ENCODE measurements around the gene ZNF444. TPM values are rescaled to one million over a fixed set of nuclear protein-coding genes. Genes with fewer than 3 reads are reported as not detected.
A peak's percentile ranks its signal among the peaks of the same experiment; 100 is the strongest.

The ZNF444 gene
- total RNA-seq, 1 experiment from 2014 or later, result 84.0 TPM

DNA sequence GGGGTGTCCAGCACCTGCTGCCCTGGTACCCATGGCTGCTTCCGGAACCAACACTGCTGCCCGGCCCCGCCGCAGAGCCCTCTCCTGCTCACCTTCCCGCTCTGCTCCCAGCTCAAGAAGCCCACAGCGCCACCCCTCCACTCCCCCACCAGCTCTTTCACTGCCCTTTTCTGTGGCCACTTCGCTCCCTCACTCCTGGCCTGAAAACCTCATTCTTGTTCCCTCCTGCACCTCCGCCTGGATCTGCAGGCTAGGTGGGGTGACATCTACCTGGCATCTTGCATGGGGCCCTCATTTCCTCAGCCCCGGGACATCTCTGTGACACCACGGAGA lies 26.3 kb upstream of the ZNF444 start:
- CTCF ChIA-PET, result interaction anchor here (0.7 to 1.9 kb wide), 4 partner anchors 20 to 138 kb away, joined by 3 to 8 read pairs (median 4); no protein-coding TSS in a partner anchor
- Mint-ChIP-seq H3K9me3 (no peaks in the 10 kb centered on the region), H3K4me3 (no peak overlapping the region), H3K36me3 (no peaks in the 10 kb centered on the region), H3K27me3 (ENCODE audit: low read depth) (no peaks in the 10 kb centered on the region), H3K27ac (peak overlapping the region; percentile 95), H3K4me1 (peaks cover 66% of the 10 kb centered on the region)
- DNase-seq (ENCODE audit: low spot score) (no peak), ATAC-seq (no peak)
- POLR2A ChIA-PET, result no interaction called here
- TF ChIP-seq, protein P1, sequence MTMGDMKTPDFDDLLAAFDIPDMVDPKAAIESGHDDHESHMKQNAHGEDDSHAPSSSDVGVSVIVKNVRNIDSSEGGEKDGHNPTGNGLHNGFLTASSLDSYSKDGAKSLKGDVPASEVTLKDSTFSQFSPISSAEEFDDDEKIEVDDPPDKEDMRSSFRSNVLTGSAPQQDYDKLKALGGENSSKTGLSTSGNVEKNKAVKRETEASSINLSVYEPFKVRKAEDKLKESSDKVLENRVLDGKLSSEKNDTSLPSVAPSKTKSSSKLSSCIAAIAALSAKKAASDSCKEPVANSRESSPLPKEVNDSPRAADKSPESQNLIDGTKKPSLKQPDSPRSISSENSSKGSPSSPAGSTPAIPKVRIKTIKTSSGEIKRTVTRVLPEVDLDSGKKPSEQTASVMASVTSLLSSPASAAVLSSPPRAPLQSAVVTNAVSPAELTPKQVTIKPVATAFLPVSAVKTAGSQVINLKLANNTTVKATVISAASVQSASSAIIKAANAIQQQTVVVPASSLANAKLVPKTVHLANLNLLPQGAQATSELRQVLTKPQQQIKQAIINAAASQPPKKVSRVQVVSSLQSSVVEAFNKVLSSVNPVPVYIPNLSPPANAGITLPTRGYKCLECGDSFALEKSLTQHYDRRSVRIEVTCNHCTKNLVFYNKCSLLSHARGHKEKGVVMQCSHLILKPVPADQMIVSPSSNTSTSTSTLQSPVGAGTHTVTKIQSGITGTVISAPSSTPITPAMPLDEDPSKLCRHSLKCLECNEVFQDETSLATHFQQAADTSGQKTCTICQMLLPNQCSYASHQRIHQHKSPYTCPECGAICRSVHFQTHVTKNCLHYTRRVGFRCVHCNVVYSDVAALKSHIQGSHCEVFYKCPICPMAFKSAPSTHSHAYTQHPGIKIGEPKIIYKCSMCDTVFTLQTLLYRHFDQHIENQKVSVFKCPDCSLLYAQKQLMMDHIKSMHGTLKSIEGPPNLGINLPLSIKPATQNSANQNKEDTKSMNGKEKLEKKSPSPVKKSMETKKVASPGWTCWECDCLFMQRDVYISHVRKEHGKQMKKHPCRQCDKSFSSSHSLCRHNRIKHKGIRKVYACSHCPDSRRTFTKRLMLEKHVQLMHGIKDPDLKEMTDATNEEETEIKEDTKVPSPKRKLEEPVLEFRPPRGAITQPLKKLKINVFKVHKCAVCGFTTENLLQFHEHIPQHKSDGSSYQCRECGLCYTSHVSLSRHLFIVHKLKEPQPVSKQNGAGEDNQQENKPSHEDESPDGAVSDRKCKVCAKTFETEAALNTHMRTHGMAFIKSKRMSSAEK (CRISPR knock-in tag; IDR thresholded peaks at IDR 0.05; ENCODE audit: borderline replicate concordance), result no peak
- TF ChIP-seq PRRX2 (CRISPR knock-in tag; IDR thresholded peaks at IDR 0.05), result no peak
- no peak for TF ChIP-seq MXD4 (CRISPR knock-in tag; IDR thresholded peaks at IDR 0.05; ENCODE audit: borderline replicate concordance)
- TF ChIP-seq, protein P2, sequence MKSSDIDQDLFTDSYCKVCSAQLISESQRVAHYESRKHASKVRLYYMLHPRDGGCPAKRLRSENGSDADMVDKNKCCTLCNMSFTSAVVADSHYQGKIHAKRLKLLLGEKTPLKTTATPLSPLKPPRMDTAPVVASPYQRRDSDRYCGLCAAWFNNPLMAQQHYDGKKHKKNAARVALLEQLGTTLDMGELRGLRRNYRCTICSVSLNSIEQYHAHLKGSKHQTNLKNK (CRISPR knock-in tag; IDR thresholded peaks at IDR 0.05), result no peak
- no peak for TF ChIP-seq NFATC4 (CRISPR knock-in tag; IDR thresholded peaks at IDR 0.05)
- TF ChIP-seq, protein P3, sequence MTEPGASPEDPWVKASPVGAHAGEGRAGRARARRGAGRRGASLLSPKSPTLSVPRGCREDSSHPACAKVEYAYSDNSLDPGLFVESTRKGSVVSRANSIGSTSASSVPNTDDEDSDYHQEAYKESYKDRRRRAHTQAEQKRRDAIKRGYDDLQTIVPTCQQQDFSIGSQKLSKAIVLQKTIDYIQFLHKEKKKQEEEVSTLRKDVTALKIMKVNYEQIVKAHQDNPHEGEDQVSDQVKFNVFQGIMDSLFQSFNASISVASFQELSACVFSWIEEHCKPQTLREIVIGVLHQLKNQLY (CRISPR knock-in tag; IDR thresholded peaks at IDR 0.05), result no peak
- TF ChIP-seq, protein P4, sequence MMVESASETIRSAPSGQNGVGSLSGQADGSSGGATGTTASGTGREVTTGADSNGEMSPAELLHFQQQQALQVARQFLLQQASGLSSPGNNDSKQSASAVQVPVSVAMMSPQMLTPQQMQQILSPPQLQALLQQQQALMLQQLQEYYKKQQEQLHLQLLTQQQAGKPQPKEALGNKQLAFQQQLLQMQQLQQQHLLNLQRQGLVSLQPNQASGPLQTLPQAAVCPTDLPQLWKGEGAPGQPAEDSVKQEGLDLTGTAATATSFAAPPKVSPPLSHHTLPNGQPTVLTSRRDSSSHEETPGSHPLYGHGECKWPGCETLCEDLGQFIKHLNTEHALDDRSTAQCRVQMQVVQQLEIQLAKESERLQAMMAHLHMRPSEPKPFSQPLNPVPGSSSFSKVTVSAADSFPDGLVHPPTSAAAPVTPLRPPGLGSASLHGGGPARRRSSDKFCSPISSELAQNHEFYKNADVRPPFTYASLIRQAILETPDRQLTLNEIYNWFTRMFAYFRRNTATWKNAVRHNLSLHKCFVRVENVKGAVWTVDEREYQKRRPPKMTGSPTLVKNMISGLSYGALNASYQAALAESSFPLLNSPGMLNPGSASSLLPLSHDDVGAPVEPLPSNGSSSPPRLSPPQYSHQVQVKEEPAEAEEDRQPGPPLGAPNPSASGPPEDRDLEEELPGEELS (CRISPR knock-in tag; IDR thresholded peaks at IDR 0.05), result no peak
- TF ChIP-seq, protein P5, sequence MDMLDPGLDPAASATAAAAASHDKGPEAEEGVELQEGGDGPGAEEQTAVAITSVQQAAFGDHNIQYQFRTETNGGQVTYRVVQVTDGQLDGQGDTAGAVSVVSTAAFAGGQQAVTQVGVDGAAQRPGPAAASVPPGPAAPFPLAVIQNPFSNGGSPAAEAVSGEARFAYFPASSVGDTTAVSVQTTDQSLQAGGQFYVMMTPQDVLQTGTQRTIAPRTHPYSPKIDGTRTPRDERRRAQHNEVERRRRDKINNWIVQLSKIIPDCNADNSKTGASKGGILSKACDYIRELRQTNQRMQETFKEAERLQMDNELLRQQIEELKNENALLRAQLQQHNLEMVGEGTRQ (CRISPR knock-in tag; IDR thresholded peaks at IDR 0.05), result no peak
- TF ChIP-seq JUN (CRISPR knock-in tag; IDR thresholded peaks at IDR 0.05), result no peak
- TF ChIP-seq, protein P6, sequence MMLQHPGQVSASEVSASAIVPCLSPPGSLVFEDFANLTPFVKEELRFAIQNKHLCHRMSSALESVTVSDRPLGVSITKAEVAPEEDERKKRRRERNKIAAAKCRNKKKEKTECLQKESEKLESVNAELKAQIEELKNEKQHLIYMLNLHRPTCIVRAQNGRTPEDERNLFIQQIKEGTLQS (CRISPR knock-in tag; conservative IDR thresholded peaks at IDR 0.05), result no peak

DNA sequence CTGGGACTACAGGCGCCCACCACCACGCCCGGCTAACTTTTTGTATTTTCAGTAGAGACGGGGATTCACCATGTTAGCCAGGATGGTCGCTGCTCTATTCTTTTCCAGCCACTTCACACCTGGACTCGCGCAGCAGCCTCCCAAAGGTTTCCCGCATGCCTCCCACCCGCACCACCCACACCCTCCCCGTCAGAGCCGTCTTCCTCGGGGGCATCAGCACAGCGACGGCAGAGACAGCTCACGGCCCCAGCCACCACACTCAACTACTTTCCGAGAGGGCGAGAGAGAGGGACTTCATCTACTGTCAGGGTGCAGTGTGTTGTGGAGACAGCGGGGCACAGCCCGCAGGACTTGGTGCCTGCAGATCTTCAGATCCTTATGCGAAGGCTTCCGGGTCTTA lies 25.6 kb upstream of the ZNF444 start:
- Mint-ChIP-seq H3K27me3 (ENCODE audit: low read depth) (no peaks in the 10 kb centered on the region), H3K4me1 (peaks cover 63% of the 10 kb centered on the region), H3K4me3 (no peak overlapping the region)

More for the DNA sequence above, 25.6 kb upstream of the ZNF444 start:
- CTCF ChIA-PET, result interaction anchor here (0.7 to 1.9 kb wide), 4 partner anchors 11 to 56 kb away, joined by 3 to 8 read pairs (median 4); no protein-coding TSS in a partner anchor
- no peak for TF ChIP-seq SMAD4 (CRISPR knock-in tag; IDR thresholded peaks at IDR 0.05)
- no peak for TF ChIP-seq ETV6 (CRISPR knock-in tag; IDR thresholded peaks at IDR 0.05)
- no peak for TF ChIP-seq IRF2 (CRISPR knock-in tag; IDR thresholded peaks at IDR 0.05; ENCODE audit: borderline replicate concordance, low read depth)
- no peak for TF ChIP-seq TEAD1 (CRISPR knock-in tag; IDR thresholded peaks at IDR 0.05)
- TF ChIP-seq, protein P7, sequence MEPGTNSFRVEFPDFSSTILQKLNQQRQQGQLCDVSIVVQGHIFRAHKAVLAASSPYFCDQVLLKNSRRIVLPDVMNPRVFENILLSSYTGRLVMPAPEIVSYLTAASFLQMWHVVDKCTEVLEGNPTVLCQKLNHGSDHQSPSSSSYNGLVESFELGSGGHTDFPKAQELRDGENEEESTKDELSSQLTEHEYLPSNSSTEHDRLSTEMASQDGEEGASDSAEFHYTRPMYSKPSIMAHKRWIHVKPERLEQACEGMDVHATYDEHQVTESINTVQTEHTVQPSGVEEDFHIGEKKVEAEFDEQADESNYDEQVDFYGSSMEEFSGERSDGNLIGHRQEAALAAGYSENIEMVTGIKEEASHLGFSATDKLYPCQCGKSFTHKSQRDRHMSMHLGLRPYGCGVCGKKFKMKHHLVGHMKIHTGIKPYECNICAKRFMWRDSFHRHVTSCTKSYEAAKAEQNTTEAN (CRISPR knock-in tag; IDR thresholded peaks at IDR 0.05), result no peak
- no peak for TF ChIP-seq ZNF396 (CRISPR knock-in tag; IDR thresholded peaks at IDR 0.05; ENCODE audit: borderline replicate concordance)
- TF ChIP-seq RORB (CRISPR knock-in tag; IDR thresholded peaks at IDR 0.05), result no peak
- TF ChIP-seq ESRRA (CRISPR knock-in tag; IDR thresholded peaks at IDR 0.05; ENCODE audit: borderline replicate concordance), result no peak
- TF ChIP-seq GABPB1 (CRISPR knock-in tag; IDR thresholded peaks at IDR 0.05), result no peak
- TF ChIP-seq JAZF1 (CRISPR knock-in tag; IDR thresholded peaks at IDR 0.05), result no peak
- TF ChIP-seq, protein P8, sequence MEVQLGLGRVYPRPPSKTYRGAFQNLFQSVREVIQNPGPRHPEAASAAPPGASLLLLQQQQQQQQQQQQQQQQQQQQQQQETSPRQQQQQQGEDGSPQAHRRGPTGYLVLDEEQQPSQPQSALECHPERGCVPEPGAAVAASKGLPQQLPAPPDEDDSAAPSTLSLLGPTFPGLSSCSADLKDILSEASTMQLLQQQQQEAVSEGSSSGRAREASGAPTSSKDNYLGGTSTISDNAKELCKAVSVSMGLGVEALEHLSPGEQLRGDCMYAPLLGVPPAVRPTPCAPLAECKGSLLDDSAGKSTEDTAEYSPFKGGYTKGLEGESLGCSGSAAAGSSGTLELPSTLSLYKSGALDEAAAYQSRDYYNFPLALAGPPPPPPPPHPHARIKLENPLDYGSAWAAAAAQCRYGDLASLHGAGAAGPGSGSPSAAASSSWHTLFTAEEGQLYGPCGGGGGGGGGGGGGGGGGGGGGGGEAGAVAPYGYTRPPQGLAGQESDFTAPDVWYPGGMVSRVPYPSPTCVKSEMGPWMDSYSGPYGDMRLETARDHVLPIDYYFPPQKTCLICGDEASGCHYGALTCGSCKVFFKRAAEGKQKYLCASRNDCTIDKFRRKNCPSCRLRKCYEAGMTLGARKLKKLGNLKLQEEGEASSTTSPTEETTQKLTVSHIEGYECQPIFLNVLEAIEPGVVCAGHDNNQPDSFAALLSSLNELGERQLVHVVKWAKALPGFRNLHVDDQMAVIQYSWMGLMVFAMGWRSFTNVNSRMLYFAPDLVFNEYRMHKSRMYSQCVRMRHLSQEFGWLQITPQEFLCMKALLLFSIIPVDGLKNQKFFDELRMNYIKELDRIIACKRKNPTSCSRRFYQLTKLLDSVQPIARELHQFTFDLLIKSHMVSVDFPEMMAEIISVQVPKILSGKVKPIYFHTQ (CRISPR knock-in tag; IDR thresholded peaks at IDR 0.05), result no peak
- no peak for DNase-seq (ENCODE audit: low spot score)
- no peak for ATAC-seq
- POLR2A ChIA-PET, result no interaction called here
- Mint-ChIP-seq H3K27ac (peak overlapping the region; percentile 53; the same call in 1 of the 2 replicates), H3K9me3 (no peaks in the 10 kb centered on the region), H3K36me3 (no peaks in the 10 kb centered on the region)
